ENCODE measurements around the gene XAGE1B.
"Not testable (repeated sequence)": the region's sequence is repeated elsewhere in the genome, so short reads cannot be mapped to it uniquely, and the experiment has no call there.

DNA sequence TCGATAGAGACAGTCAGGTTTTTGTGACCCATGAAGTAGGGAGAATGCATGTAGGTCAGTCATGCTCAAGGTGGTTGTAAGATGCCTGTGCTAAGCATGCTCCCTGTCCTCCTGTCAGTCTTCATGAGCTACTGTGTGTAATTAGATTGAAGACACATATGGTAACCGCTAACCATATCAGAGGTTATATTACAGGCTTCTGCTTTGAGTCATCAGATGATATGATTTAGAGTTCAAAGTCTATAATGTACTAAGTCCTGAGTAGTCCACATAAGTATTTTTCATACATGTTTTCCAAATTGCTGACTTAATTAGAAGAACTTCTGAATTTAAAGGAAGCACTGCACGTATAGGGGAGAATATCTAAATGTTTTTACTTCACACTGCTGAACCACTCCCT is 31.9 kb upstream of the XAGE1B start:
- not testable (repeated sequence) for TF ChIP-seq POLR2A (IDR thresholded peaks at IDR 0.05)
- TF ChIP-seq, protein P1, sequence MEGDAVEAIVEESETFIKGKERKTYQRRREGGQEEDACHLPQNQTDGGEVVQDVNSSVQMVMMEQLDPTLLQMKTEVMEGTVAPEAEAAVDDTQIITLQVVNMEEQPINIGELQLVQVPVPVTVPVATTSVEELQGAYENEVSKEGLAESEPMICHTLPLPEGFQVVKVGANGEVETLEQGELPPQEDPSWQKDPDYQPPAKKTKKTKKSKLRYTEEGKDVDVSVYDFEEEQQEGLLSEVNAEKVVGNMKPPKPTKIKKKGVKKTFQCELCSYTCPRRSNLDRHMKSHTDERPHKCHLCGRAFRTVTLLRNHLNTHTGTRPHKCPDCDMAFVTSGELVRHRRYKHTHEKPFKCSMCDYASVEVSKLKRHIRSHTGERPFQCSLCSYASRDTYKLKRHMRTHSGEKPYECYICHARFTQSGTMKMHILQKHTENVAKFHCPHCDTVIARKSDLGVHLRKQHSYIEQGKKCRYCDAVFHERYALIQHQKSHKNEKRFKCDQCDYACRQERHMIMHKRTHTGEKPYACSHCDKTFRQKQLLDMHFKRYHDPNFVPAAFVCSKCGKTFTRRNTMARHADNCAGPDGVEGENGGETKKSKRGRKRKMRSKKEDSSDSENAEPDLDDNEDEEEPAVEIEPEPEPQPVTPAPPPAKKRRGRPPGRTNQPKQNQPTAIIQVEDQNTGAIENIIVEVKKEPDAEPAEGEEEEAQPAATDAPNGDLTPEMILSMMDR (IDR thresholded peaks at IDR 0.05), result not testable (repeated sequence)

All from Peyer's patch (tissue), 4 donors.